SU-DHL-6 (cell line): ENCODE data around the gene COL4A3.

Experiments used
- H2AFZ ChIP-seq: fragments of 200-600 bp; sonication (generic); 2 replicates; pipeline ENCODE4 v1.6.1; 2014; ENCODE audit warnings: low read depth, mild to moderate bottlenecking, moderate library complexity, mixed read lengths, antibody characterized with exemption, low read length; ENCODE audit not compliant: severe bottlenecking
- H3F3A ChIP-seq: fragments of 200-600 bp; shearing (Covaris generic); 2 replicates; pipeline ENCODE4 v1.6.0; 2016; ENCODE audit warnings: antibody characterized with exemption, mild to moderate bottlenecking; ENCODE audit not compliant: insufficient read depth
- H3K27ac ChIP-seq: fragments of 200-600 bp; sonication (generic); 2 replicates; pipeline ENCODE4 v1.5.1; 2016; ENCODE audit warnings: low read depth, mild to moderate bottlenecking, low read length, moderate library complexity, mixed read lengths
- H3K27me3 ChIP-seq: fragments of 200-600 bp; sonication (generic), shearing (Covaris generic); 2 replicates; pipeline ENCODE4 v1.6.0; 2014; ENCODE audit warnings: mild to moderate bottlenecking, low read length
- H3K36me3 ChIP-seq: fragments of 200-600 bp; sonication (generic); 2 replicates; pipeline ENCODE4 v1.6.1; 2014; ENCODE audit warnings: mild to moderate bottlenecking, low read length, mixed read lengths
- H3K4me2 ChIP-seq: fragments of 300-600, 200-600 bp; shearing (Covaris generic), sonication (generic); 2 replicates; pipeline ENCODE4 v1.6.0; 2014; ENCODE audit warnings: low read length, low read depth, mild to moderate bottlenecking; ENCODE audit not compliant: poor library complexity, severe bottlenecking
- H3K4me3 ChIP-seq: fragments of 200-600 bp; sonication (generic); 2 replicates; pipeline ENCODE4 v1.5.1; 2014; ENCODE audit warnings: antibody characterized with exemption, low read length, mild to moderate bottlenecking, mixed read lengths; ENCODE audit not compliant: insufficient read depth, poor library complexity, severe bottlenecking
- H3K79me2 ChIP-seq: fragments of 200-600 bp; sonication (generic); 2 replicates; pipeline ENCODE4 v1.6.1; 2014; ENCODE audit warnings: mild to moderate bottlenecking, low read length, moderate library complexity; ENCODE audit not compliant: insufficient read depth
- H3K9ac ChIP-seq: fragments of 200-600 bp; sonication (generic); 2 replicates; pipeline ENCODE4 v1.7.0; 2014; ENCODE audit warnings: mild to moderate bottlenecking, low read length
- H3K9me2 ChIP-seq: fragments of 200-600 bp; sonication (generic); replicated peaks from 2 replicates; pipeline ENCODE4 v1.6.1; 2014; ENCODE audit warnings: low read length; ENCODE audit not compliant: insufficient read depth
- H3K9me3 ChIP-seq: fragments of 200-600 bp; sonication (generic); 2 replicates; pipeline ENCODE4 v1.6.1; 2014; ENCODE audit warnings: low read length, mixed read lengths; ENCODE audit not compliant: insufficient read depth
- H4K20me1 ChIP-seq: fragments of 200-600 bp; sonication (generic); 2 replicates; pipeline ENCODE4 v1.6.1; 2014; ENCODE audit warnings: low read depth, mild to moderate bottlenecking, antibody characterized with exemption, low read length, moderate library complexity, mixed read lengths
- EZH2phosphoT487 ChIP-seq: fragments of 200-600 bp; sonication (generic), shearing (Covaris generic); conservative IDR thresholded peaks from 2 replicates; pipeline ENCODE4 v1.6.1; 2018; ENCODE audit warnings: mild to moderate bottlenecking, antibody characterized with exemption, low read length, moderate library complexity, mixed read lengths
- TF ChIP-seq, protein P1 (sequence below): fragments of 200-600 bp; sonication (generic); IDR thresholded peaks from one replicate; pipeline ENCODE4 v1.5.1; 2017; ENCODE audit warnings: antibody characterized with exemption, mild to moderate bottlenecking, low read length, moderate library complexity; ENCODE audit not compliant: insufficient read depth, poor library complexity, severe bottlenecking

Gene COL4A3

GRCh38 chr2:227186751-227187150 lies 22.3 kb downstream of the COL4A3 start:
- no peaks in the 10 kb centered on the region for H3K9me3 ChIP-seq
- H2AFZ ChIP-seq = no peak overlapping the region
- H3K9me2 ChIP-seq = no peaks in the 10 kb centered on the region
- H3F3A ChIP-seq = no peaks in the 10 kb centered on the region
- TF ChIP-seq, protein P1, sequence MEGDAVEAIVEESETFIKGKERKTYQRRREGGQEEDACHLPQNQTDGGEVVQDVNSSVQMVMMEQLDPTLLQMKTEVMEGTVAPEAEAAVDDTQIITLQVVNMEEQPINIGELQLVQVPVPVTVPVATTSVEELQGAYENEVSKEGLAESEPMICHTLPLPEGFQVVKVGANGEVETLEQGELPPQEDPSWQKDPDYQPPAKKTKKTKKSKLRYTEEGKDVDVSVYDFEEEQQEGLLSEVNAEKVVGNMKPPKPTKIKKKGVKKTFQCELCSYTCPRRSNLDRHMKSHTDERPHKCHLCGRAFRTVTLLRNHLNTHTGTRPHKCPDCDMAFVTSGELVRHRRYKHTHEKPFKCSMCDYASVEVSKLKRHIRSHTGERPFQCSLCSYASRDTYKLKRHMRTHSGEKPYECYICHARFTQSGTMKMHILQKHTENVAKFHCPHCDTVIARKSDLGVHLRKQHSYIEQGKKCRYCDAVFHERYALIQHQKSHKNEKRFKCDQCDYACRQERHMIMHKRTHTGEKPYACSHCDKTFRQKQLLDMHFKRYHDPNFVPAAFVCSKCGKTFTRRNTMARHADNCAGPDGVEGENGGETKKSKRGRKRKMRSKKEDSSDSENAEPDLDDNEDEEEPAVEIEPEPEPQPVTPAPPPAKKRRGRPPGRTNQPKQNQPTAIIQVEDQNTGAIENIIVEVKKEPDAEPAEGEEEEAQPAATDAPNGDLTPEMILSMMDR = no peak
- no peak for TF ChIP-seq EZH2phosphoT487
- no peaks in the 10 kb centered on the region for H3K36me3 ChIP-seq
- H3K79me2 ChIP-seq = no peaks in the 10 kb centered on the region
- H3K27ac ChIP-seq = no peak overlapping the region
- H3K4me2 ChIP-seq = no peak overlapping the region
- no peaks in the 10 kb centered on the region; the same call in 1 of the 2 replicates for H4K20me1 ChIP-seq
- H3K27me3 ChIP-seq = no peaks in the 10 kb centered on the region
- H3K9ac ChIP-seq = no peak overlapping the region
- H3K4me3 ChIP-seq = no peak overlapping the region

GRCh38 chr2:227188292-227188691 lies 23.9 kb downstream of the COL4A3 start:
- Histone ChIP-seq H3K27me3 (no peaks in the 10 kb centered on the region), H3K9ac (no peak overlapping the region), H3K79me2 (no peaks in the 10 kb centered on the region), H3K36me3 (no peaks in the 10 kb centered on the region), H3K9me3 (no peaks in the 10 kb centered on the region), H3K4me2 (no peak overlapping the region), H3K27ac (no peak overlapping the region), H3K4me3 (no peak overlapping the region), H3F3A (no peaks in the 10 kb centered on the region), H2AFZ (no peak overlapping the region), H4K20me1 (no peaks in the 10 kb centered on the region), H3K9me2 (no peaks in the 10 kb centered on the region)
- TF ChIP-seq, protein P1 = no peak
- TF ChIP-seq EZH2phosphoT487 = no peak

GRCh38 chr2:227191367-227191766 lies 26.9 kb downstream of the COL4A3 start:
- no peaks in the 10 kb centered on the region for H3K36me3 ChIP-seq
- no peak overlapping the region for H2AFZ ChIP-seq
- TF ChIP-seq EZH2phosphoT487 = no peak
- TF ChIP-seq, protein P1 = no peak
- H3K4me3 ChIP-seq = no peak overlapping the region
- no peaks in the 10 kb centered on the region for H3F3A ChIP-seq
- no peak overlapping the region for H3K27ac ChIP-seq
- no peaks in the 10 kb centered on the region for H3K9me3 ChIP-seq
- no peak overlapping the region for H3K4me2 ChIP-seq
- H3K9ac ChIP-seq = no peak overlapping the region
- H3K9me2 ChIP-seq = no peaks in the 10 kb centered on the region
- H3K79me2 ChIP-seq = no peaks in the 10 kb centered on the region
- H3K27me3 ChIP-seq = no peaks in the 10 kb centered on the region
- no peaks in the 10 kb centered on the region for H4K20me1 ChIP-seq

- no peaks in the 10 kb centered on the region for H3K36me3 ChIP-seq
- H3K9me2 ChIP-seq = no peaks in the 10 kb centered on the region
- H3K27ac ChIP-seq = no peak overlapping the region
- TF ChIP-seq EZH2phosphoT487 = no peak
- TF ChIP-seq, protein P1 = no peak
- no peaks in the 10 kb centered on the region for H3F3A ChIP-seq
- no peak overlapping the region for H3K4me2 ChIP-seq
- H3K9me3 ChIP-seq = no peaks in the 10 kb centered on the region
- no peak overlapping the region for H3K4me3 ChIP-seq
- H3K9ac ChIP-seq = no peak overlapping the region
- H3K79me2 ChIP-seq = no peaks in the 10 kb centered on the region
- H2AFZ ChIP-seq = no peak overlapping the region
- no peaks in the 10 kb centered on the region for H4K20me1 ChIP-seq
- no peaks in the 10 kb centered on the region for H3K27me3 ChIP-seq
These were observed 28.1 kb downstream of the COL4A3 start for GRCh38 chr2:227192491-227192890.
